Stimulated activated CD8-positive, alpha-beta memory T cell treated with anti-CD3 and anti-CD28 coated beads, Interleukin-7, amount 100 ng/mL, for 1 hour (primary cell): ENCODE results near the gene GPR25.
"Not testable (repeated sequence)": the region's sequence is repeated elsewhere in the genome, so short reads cannot be mapped to it uniquely, and the experiment has no call there.

ENCODE experiments used
- DNase-seq, 2 donors: peaks; one replicate each; pipeline ENCODE4 v3.0.0-alpha.2; 2020; ENCODE audit warnings: low read depth in 2 of 2

Gene GPR25

GRCh38 chr1:200911936-200912335 lies 39.2 kb downstream of the GPR25 start:
- not testable (repeated sequence) for DNase-seq

- DNase-seq = no peak
These were observed 40.1 kb downstream of the GPR25 start for GRCh38 chr1:200912737-200913407.

- DNase-seq = no peak
These were observed 43.4 kb downstream of the GPR25 start for GRCh38 chr1:200916152-200916551.

GRCh38 chr1:200916681-200917080 lies 43.9 kb downstream of the GPR25 start:
- DNase-seq = no peak

- no peak for DNase-seq
These were observed 44.6 kb downstream of the GPR25 start for GRCh38 chr1:200917291-200917817.

- no peak for DNase-seq
These were observed 45.2 kb downstream of the GPR25 start for GRCh38 chr1:200918006-200918405.

GRCh38 chr1:200919386-200919785 lies 46.6 kb downstream of the GPR25 start:
- DNase-seq = no peak

GRCh38 chr1:200921571-200922110 lies 48.9 kb downstream of the GPR25 start:
- no peak for DNase-seq

GRCh38 chr1:200922406-200922805 lies 49.6 kb downstream of the GPR25 start:
- no peak for DNase-seq

GRCh38 chr1:200923601-200924000 lies 50.8 kb downstream of the GPR25 start:
- DNase-seq = no peak
